ENCODE data around the gene TCF4.

Gene TCF4

DNA sequence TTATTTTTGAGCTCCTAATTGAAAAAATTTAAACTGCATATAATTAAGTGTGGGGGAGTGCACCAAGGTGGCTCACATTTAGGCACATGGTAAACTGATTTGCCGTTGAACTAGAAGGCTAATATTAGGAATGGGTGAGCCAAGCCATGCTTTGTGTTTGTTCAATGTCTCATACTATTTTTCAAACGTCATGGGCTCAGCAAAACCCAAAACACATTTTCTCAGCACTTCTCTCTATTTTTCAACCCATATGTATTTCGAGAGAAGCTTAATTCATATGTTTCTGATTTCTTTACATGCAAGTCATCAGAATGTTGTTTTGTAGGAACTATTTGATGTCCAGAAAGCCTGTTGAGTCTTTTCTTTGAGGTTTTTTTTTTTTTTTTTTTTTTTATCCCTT, 291.2 kb downstream of the TCF4 start:
- no peak for TF ChIP-seq CTCF (IDR thresholded peaks at IDR 0.05; ENCODE audit: insufficient read depth, low read depth, low read length, missing control alignments)
- no peak overlapping the region for H3K4me3 ChIP-seq (ENCODE audit: low read length)
- no peak for DNase-seq (ENCODE audit: low read depth)

DNA sequence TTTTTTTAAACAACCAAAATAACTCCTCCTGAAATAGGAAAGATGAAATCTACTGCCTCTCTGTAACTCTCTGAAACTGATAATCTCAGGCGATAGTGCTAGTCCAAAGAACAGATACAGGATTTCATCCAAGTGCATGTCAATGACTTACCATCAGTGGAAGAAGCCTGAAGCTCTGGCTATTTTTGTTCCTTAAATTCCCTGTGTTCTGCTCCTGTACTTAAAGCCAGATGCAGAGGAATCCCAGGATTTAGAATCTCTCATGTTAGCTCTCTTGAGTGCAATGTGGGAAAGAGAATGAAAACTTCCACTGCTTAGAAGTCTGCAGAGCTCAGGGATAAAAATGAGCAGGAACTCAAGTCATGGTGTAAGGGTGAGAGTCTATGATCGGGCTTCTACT, 291.9 kb downstream of the TCF4 start:
- H3K4me3 ChIP-seq (ENCODE audit: low read length), result no peak overlapping the region
- TF ChIP-seq CTCF (IDR thresholded peaks at IDR 0.05; ENCODE audit: insufficient read depth, low read depth, low read length, missing control alignments), result no peak
- DNase-seq (ENCODE audit: low read depth), result no peak

GRCh38 chr18:55290898-55291297, 297.1 kb downstream of the TCF4 start:
- no peak for DNase-seq (ENCODE audit: low read depth)
- no peak overlapping the region for H3K4me3 ChIP-seq (ENCODE audit: low read length)
- TF ChIP-seq CTCF (IDR thresholded peaks at IDR 0.05; ENCODE audit: insufficient read depth, low read depth, low read length, missing control alignments), result no peak

- no peak for TF ChIP-seq CTCF (IDR thresholded peaks at IDR 0.05; ENCODE audit: insufficient read depth, low read depth, low read length, missing control alignments)
- H3K4me3 ChIP-seq (ENCODE audit: low read length), result no peak overlapping the region
- DNase-seq (ENCODE audit: low read depth), result no peak
Observed at GRCh38 chr18:55289775-55290174, 298.2 kb downstream of the TCF4 start.

DNA sequence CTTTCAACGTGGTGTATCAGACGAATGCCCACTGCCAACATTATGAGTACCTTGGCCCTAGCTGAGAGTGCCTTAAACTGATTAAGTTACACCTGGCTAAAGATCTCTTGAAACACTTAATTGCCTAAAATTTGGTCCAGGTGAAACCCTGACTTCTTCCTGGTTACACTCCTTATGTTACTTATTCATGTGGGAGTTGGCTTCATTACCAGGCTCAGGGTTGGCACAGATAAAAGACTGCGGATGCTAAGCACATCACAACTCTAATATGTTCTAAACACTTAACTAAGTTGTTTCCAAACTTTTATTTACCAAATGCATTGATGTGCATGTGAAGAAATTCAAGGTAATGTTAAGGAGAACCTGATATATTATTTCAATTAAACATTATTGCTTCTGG, 298.9 kb downstream of the TCF4 start:
- no peak for TF ChIP-seq CTCF (IDR thresholded peaks at IDR 0.05; ENCODE audit: insufficient read depth, low read depth, low read length, missing control alignments)
- no peak overlapping the region for H3K4me3 ChIP-seq (ENCODE audit: low read length)
- DNase-seq (ENCODE audit: low read depth), result no peak

- no peak for TF ChIP-seq CTCF (IDR thresholded peaks at IDR 0.05; ENCODE audit: insufficient read depth, low read depth, low read length, missing control alignments)
- DNase-seq (ENCODE audit: low read depth), result no peak
- no peak overlapping the region for H3K4me3 ChIP-seq (ENCODE audit: low read length)
Observed at GRCh38 chr18:55287935-55288868, 299.8 kb downstream of the TCF4 start.

All from epithelial cell of esophagus (primary cell).